Central memory CD8-positive, alpha-beta T cell (primary cell): Measurements from ENCODE around the gene SGSH.

Source experiments
- ATAC-seq: fragments of 150-1000 bp; cut with Tn5 transposase; replicated peaks from 2 replicates; pipeline ENCODE4 v1.10.0; 2022; ENCODE audit warnings: mild to moderate bottlenecking, moderate FRiP score, moderate number of reproducible peaks; ENCODE audit not compliant: poor library complexity, severe bottlenecking; ENCODE audit errors: extremely low read depth
- DNase-seq, 2 donors: peaks; one replicate each; pipeline ENCODE4 v3.0.0; 2021; ENCODE audit warnings: low spot score in 2 of 2
- H3K27ac Mint-ChIP-seq: one replicate; pipeline ENCODE4 v1.8.0; 2022; ENCODE audit warnings: low read depth, mild to moderate bottlenecking, moderate library complexity, mixed read lengths
- H3K27me3 Mint-ChIP-seq: one replicate; pipeline ENCODE4 v1.8.0; 2022; ENCODE audit warnings: mixed read lengths
- H3K36me3 Mint-ChIP-seq: one replicate; pipeline ENCODE4 v1.8.0; 2022; ENCODE audit warnings: mild to moderate bottlenecking, moderate library complexity, mixed read lengths; ENCODE audit not compliant: insufficient read depth
- H3K4me1 Mint-ChIP-seq: one replicate; pipeline ENCODE4 v1.8.0; 2022; ENCODE audit warnings: mixed read lengths
- H3K4me3 Mint-ChIP-seq: one replicate; pipeline ENCODE4 v1.8.0; 2022; ENCODE audit warnings: mild to moderate bottlenecking, moderate library complexity, mixed read lengths
- H3K9me3 Mint-ChIP-seq: one replicate; pipeline ENCODE4 v1.8.0; 2022; ENCODE audit warnings: mixed read lengths

SGSH gene

DNA sequence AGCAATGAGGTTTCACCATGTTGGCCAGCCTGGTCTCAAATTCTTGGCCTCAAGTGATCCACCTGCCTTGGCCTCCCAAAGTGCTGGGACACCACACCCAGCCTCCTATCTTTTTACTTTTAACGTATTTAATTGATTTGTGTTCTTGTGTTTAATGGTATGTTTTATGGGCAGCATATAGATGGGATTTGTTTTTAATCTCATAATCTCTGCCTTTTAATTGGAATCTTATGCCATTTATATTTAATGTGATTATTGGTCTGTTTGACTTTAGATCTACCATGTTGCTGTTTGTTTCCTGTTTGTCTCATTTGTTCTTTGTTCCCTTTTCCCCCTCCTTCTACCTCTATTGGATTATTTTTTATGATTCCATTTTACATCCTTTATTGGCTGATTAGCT is 12.3 kb upstream of the SGSH start:
- no peaks in the 10 kb centered on the region for H3K27me3 Mint-ChIP-seq
- H3K27ac Mint-ChIP-seq, result peak overlapping the region; percentile 51
- no peak overlapping the region for H3K4me3 Mint-ChIP-seq
- H3K4me1 Mint-ChIP-seq, result peaks cover 6% of the 10 kb centered on the region
- H3K36me3 Mint-ChIP-seq, result peaks cover 29% of the 10 kb centered on the region
- H3K9me3 Mint-ChIP-seq, result peaks cover 11% of the 10 kb centered on the region
- ATAC-seq, result no peak
- no peak for DNase-seq

DNA sequence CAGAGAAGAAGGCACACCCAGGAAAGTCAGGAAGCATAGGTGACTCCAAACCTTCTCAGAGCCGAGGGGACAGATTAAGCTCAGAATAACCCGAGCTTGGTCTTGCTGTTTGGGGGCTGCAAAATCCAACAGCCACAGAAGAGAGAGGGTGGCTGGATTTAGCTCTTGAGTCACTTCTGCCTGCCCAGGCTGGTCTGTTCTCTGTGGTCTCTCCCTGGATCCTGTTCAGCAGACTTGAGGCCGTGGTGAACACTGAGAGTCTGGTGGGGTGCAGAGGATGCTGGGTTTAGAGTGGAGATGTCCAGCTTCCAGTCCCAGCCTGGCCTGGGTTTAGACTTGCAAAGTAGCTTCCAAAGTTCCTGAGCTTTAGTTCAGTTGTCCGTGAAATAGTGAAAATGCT is 8.9 kb upstream of the SGSH start:
- ATAC-seq, result no peak
- H3K4me1 Mint-ChIP-seq, result peaks cover 14% of the 10 kb centered on the region
- H3K27ac Mint-ChIP-seq, result peak overlapping the region; percentile 70
- H3K27me3 Mint-ChIP-seq, result no peaks in the 10 kb centered on the region
- H3K4me3 Mint-ChIP-seq, result no peak overlapping the region
- H3K9me3 Mint-ChIP-seq, result peaks cover 11% of the 10 kb centered on the region
- no peak for DNase-seq
- H3K36me3 Mint-ChIP-seq, result peaks cover 16% of the 10 kb centered on the region

DNA sequence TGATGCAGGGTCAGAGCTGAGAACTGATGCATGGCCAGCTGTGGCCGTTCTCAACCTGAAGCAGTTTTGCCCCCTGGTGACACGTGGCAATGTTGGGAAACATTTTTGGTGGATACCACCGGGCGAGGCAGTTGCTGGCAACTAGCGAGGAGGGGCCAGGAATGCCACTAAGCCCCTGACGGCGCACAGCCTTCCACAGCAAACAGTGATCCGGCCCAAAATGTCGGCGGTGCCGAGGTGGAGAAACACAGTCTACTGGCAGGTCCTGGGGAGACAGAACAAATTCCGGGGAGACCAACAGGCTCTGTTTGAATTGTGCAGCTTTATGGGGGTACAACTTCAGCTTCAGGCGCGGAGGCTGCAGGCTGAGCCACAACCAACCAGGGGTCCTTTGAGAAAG is 8.3 kb upstream of the SGSH start:
- H3K4me1 Mint-ChIP-seq, result peaks cover 18% of the 10 kb centered on the region
- peaks cover 15% of the 10 kb centered on the region for H3K36me3 Mint-ChIP-seq
- no peak overlapping the region for H3K4me3 Mint-ChIP-seq
- H3K27ac Mint-ChIP-seq, result peak overlapping the region; percentile 70
- ATAC-seq, result no peak
- no peaks in the 10 kb centered on the region for H3K27me3 Mint-ChIP-seq
- peaks cover 11% of the 10 kb centered on the region for H3K9me3 Mint-ChIP-seq
- no peak for DNase-seq

DNA sequence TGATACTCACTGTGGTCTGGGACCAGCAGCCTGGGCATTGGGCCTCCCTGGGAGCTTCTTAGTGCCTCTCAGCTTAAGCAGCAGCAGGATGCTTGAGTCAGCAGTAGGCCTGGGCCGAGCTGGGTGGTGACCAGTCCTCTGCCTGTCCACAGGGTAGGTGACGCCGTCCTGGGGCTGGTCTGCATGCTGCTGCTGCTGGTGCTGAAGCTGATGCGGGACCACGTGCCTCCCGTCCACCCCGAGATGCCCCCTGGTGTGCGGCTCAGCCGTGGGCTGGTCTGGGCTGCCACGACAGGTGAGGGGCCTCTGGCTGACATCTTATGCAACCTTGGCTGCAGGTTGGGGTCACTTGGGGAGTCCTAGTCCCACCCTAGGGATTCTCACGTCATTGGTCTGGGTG is 7.5 kb upstream of the SGSH start:
- DNase-seq (no peak), ATAC-seq (no peak)
- H3K4me1 Mint-ChIP-seq, result peaks cover 26% of the 10 kb centered on the region
- H3K36me3 Mint-ChIP-seq, result peaks cover 13% of the 10 kb centered on the region
- peaks cover 9% of the 10 kb centered on the region for H3K9me3 Mint-ChIP-seq
- no peak overlapping the region for H3K4me3 Mint-ChIP-seq
- H3K27ac Mint-ChIP-seq, result no peak overlapping the region
- H3K27me3 Mint-ChIP-seq, result no peaks in the 10 kb centered on the region

DNA sequence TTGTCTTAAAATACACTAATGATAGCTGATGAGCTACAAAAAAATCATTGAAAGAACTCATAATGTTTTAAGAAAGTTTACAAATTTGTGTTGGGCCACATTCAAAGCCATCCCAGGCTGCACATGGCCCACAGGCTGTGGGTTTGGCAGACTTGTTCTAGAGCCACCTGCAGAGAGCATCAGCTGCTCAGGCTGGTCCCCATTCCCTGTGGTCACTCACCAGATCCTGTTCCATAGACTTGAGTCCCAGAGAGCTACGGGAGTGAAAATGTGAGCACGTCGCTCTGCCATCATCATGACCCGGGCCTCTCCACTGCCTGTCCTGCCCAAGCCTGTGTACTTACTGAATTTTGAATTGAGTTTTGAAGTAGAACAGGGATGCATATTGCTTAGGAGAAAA is 7.0 kb upstream of the SGSH start:
- DNase-seq (no peak), ATAC-seq (no peak)
- Mint-ChIP-seq H3K4me1 (peaks cover 29% of the 10 kb centered on the region), H3K27me3 (no peaks in the 10 kb centered on the region), H3K36me3 (peaks cover 11% of the 10 kb centered on the region), H3K4me3 (no peak overlapping the region), H3K9me3 (peaks cover 5% of the 10 kb centered on the region), H3K27ac (no peak overlapping the region)

DNA sequence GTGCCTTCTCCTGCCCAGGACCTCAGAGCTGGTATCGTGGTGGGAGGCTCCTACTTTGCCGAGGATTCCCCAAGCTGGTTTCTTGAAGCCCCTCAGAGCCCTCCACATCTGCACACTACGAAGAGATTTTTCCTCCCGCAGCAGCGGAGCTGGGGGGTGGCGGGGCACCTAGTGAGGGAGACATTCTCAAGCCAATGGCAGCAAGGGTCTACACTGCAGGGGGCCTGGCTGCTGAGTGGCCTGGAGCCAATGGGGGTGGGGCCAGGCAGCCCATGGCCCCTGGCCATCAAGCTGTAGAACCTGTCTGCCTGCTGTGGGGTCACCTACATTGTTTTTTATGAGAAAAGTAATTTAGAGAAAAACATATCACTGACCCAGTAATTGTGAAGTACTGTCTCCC is 5.1 kb upstream of the SGSH start:
- peaks cover 8% of the 10 kb centered on the region for H3K36me3 Mint-ChIP-seq
- no peak for ATAC-seq
- no peak overlapping the region for H3K27ac Mint-ChIP-seq
- no peaks in the 10 kb centered on the region for H3K27me3 Mint-ChIP-seq
- peaks cover 26% of the 10 kb centered on the region for H3K4me1 Mint-ChIP-seq
- H3K9me3 Mint-ChIP-seq, result no peaks in the 10 kb centered on the region
- H3K4me3 Mint-ChIP-seq, result no peak overlapping the region
- no peak for DNase-seq

DNA sequence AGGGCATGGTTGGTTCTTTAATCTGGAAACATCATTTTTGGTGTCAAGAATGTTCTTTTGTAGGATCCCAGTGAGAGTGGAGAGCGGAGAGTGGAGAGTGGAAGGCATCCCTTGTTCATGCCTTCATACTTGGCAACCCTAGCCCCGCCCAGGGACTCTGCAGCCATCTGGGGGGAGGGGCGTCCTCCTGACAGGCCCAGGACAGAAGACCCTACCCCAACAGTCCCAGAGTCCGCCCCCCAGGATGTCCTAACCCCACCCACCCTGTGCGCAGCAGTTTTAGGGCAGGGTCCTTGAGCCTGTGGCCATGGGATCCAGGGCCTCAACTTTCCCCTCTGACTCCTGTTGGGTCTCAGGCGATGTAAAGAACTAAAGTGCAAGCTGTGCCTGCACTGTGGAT is 4.5 kb upstream of the SGSH start:
- ATAC-seq (no peak), DNase-seq (no peak)
- Mint-ChIP-seq H3K9me3 (no peaks in the 10 kb centered on the region), H3K27ac (no peak overlapping the region), H3K4me1 (peaks cover 26% of the 10 kb centered on the region), H3K4me3 (no peak overlapping the region), H3K36me3 (peaks cover 9% of the 10 kb centered on the region), H3K27me3 (no peaks in the 10 kb centered on the region)

DNA sequence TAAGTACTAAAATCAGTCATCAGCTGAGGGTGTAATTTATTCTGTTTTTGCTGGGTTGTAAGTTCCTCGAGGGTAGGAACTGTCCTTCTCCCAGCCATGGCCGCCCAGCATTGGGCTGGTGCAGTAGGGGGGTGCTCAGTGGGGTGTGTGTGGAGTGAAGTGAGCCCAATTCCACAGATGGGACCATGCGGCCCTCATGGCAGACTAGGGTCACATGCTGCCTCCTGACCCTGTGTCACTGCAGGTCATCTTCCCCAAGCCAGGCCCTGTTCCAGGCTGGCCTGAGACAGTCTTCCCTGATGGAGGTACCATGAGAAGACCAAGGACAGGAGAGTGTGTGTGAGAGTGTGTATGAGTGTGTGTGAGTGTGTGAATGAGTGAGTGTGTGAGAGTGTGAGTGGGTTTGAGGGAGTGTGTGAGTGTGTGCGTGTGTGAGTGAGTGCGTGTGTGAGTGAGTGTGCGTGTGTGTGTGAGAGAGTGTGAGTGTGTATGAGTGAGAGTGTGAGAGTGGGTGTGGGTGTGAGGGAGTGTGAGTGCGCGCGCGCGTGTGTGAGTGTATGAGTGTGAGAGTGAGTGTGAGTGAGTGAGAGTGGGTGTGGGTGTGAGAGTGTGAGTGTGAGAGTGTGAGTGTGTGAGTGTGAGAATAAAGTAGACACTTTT is 3.8 kb upstream of the SGSH start:
- Mint-ChIP-seq H3K36me3 (peaks cover 10% of the 10 kb centered on the region), H3K9me3 (no peaks in the 10 kb centered on the region), H3K4me3 (no peak overlapping the region), H3K27me3 (no peaks in the 10 kb centered on the region), H3K27ac (no peak overlapping the region), H3K4me1 (peaks cover 32% of the 10 kb centered on the region)
- no peak for DNase-seq
- ATAC-seq, result no peak

DNA sequence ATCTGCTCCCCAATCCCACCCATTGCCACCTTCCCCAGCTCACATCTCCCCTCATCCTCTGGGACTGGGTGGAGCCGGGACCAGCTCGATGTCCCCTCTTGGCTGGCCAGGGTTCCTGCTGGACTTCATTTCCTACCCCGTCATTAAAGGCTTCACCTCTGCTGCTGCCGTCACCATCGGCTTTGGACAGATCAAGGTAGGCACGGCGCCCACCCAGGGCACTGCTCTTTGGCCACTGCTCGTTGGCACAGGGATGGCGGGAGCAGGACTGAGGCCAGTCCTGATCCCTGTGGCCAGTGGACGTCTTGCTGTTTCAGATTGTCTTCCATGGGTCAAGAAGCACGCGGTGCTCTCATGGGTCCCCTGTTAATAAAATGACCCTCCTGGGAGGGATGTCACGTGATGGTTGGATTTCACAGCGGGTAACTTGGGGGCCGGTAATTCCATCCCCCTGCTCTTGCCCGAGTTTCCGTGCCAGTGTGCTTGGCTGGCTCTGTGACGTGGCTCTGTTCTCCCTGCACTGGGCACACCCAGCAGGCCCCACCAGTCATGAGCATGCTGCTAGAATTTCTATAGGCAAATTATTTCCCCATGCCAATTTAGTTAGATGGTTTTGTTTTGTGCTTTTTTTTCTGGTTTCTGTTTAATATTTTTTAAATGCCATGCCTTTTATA is 3.1 kb upstream of the SGSH start:
- H3K9me3 Mint-ChIP-seq, result no peaks in the 10 kb centered on the region
- no peaks in the 10 kb centered on the region for H3K27me3 Mint-ChIP-seq
- peaks cover 39% of the 10 kb centered on the region for H3K4me1 Mint-ChIP-seq
- peaks cover 10% of the 10 kb centered on the region for H3K36me3 Mint-ChIP-seq
- DNase-seq, result no peak
- no peak for ATAC-seq
- peak overlapping the region; percentile 44 for H3K4me3 Mint-ChIP-seq
- no peak overlapping the region for H3K27ac Mint-ChIP-seq

DNA sequence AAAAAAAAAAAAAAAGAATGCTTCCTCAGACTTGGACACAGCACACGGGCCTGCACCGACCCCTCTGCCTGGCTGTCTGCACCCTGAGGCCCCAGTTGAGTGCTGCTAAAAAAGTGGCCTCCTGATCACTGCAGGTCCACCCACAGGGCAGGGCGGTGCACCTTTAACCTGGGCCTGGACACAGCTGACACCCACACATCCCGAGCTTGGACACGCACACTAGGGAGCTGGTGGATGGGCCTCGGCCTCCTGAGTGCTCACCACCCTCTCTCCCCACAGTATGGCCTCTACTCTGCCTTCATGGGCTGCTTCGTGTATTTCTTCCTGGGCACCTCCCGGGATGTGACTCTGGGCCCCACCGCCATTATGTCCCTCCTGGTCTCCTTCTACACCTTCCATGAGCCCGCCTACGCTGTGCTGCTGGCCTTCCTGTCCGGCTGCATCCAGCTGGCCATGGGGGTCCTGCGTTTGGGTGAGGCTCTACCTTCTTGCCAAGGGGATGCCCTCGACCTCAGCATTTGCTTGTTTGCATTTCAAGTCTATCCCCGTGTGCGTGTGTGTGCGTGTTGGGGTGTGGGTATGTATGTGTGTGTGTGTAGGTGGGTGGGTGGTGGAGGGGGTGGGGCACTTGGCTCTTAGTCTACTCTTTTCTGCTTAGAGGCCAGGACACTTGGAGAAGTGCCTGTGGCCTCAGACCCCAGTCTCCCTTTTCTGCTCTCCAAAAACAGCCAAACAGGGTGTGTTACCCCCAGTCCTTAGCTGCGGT is 2.4 kb upstream of the SGSH start:
- H3K27ac Mint-ChIP-seq, result no peak overlapping the region
- no peak for ATAC-seq
- DNase-seq, result no peak
- peaks cover 8% of the 10 kb centered on the region for H3K36me3 Mint-ChIP-seq
- no peaks in the 10 kb centered on the region for H3K9me3 Mint-ChIP-seq
- peaks cover 42% of the 10 kb centered on the region for H3K4me1 Mint-ChIP-seq
- no peaks in the 10 kb centered on the region for H3K27me3 Mint-ChIP-seq
- H3K4me3 Mint-ChIP-seq, result peak overlapping the region; percentile 44

DNA sequence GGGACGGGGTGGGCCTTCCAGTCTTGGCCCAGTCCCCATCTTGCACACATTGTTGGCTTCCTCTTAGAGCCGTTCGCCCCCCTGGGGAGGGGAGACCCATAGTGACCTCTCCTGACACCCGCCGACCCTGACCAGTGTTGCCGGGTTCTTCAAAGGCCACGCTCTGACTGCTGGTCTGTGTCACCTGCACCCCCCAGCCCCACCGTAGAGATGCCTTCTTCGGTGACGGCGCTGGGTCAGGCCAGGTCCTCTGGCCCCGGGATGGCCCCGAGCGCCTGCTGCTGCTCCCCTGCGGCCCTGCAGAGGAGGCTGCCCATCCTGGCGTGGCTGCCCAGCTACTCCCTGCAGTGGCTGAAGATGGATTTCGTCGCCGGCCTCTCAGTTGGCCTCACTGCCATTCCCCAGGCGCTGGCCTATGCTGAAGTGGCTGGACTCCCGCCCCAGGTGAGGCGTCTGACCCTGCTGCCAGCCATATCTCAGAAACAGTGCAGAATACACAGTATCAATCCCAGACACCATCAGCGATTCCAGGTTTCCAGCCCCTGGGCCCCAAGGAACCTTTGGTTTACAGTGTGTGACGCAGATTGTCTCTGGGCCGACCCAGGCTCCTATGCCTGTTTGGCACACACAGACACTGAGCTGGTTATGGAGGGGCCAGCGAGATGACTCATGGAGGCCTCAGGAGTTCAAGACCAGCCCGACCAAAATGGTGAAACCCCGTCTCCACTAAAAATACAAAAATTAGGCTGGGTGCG is 1.4 kb upstream of the SGSH start:
- Mint-ChIP-seq H3K27ac (peak overlapping the region; percentile 75), H3K27me3 (no peaks in the 10 kb centered on the region), H3K4me1 (peaks cover 49% of the 10 kb centered on the region), H3K4me3 (peak overlapping the region; percentile 75), H3K36me3 (peaks cover 8% of the 10 kb centered on the region), H3K9me3 (no peaks in the 10 kb centered on the region)
- no peak for ATAC-seq
- DNase-seq, result no peak

DNA sequence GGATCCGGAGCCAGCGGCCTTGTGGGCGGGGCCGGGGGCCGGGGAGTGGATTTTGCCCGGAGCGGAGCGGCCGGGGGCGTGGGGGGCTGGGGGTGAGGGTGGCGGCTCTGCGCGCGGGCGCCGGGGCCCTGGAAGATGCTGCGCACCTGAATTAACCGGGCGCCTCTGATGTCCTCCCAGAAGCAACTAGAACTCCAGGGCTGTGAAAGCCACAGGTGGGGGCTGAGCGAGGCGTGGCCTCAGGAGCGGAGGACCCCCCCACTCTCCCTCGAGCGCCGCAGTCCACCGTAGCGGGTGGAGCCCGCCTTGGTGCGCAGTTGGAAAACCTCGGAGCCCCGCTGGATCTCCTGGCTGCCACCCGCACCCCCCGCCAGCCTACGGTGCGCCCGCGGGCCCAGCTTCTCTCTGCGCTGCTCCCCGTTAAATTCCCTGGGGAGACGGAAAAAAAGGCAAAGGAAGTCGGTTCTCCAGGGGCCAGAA is 643 bp upstream of the SGSH start:
- no peak for ATAC-seq
- Mint-ChIP-seq H3K27ac (peak overlapping the region; percentile 75), H3K36me3 (peaks cover 14% of the 10 kb centered on the region)

More for the DNA sequence above, 643 bp upstream of the SGSH start:
- no peaks in the 10 kb centered on the region for H3K27me3 Mint-ChIP-seq
- DNase-seq, result no peak
- peaks cover 50% of the 10 kb centered on the region for H3K4me1 Mint-ChIP-seq
- no peaks in the 10 kb centered on the region for H3K9me3 Mint-ChIP-seq
- H3K4me3 Mint-ChIP-seq, result peak overlapping the region; percentile 75
